Measurements from ENCODE around the gene TMEM38A.

DNA sequence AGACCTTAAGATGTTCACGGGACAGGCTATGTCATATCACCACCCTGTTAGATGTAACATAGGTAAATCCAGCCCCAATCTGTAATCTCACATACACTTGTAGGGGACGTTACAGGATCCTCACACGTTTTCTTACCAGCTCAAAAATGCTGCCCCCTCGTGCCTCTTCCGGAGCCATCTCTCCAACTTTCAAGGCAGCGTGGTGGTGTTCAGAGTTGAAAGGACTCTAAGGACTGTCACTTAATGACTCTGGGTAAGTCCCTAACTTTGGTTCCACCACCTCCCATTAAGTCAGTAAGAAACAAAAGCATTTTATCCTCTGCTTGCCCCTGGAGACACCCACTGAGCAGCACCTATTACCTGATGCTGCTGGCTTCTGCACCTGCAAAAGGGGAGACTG, 37.4 kb upstream of the TMEM38A start:
- TF ChIP-seq SIN3B (IDR thresholded peaks at IDR 0.05; ENCODE audit: low read depth) (no peak), IRF2 (CRISPR knock-in tag; IDR thresholded peaks at IDR 0.05) (no peak), GTF2F1 (IDR thresholded peaks at IDR 0.05; ENCODE audit: low read depth, low read length) (no peak), SRSF1 (IDR thresholded peaks at IDR 0.05; ENCODE audit: low read depth, low read length) (no peak)
- TF ChIP-seq, protein P1, sequence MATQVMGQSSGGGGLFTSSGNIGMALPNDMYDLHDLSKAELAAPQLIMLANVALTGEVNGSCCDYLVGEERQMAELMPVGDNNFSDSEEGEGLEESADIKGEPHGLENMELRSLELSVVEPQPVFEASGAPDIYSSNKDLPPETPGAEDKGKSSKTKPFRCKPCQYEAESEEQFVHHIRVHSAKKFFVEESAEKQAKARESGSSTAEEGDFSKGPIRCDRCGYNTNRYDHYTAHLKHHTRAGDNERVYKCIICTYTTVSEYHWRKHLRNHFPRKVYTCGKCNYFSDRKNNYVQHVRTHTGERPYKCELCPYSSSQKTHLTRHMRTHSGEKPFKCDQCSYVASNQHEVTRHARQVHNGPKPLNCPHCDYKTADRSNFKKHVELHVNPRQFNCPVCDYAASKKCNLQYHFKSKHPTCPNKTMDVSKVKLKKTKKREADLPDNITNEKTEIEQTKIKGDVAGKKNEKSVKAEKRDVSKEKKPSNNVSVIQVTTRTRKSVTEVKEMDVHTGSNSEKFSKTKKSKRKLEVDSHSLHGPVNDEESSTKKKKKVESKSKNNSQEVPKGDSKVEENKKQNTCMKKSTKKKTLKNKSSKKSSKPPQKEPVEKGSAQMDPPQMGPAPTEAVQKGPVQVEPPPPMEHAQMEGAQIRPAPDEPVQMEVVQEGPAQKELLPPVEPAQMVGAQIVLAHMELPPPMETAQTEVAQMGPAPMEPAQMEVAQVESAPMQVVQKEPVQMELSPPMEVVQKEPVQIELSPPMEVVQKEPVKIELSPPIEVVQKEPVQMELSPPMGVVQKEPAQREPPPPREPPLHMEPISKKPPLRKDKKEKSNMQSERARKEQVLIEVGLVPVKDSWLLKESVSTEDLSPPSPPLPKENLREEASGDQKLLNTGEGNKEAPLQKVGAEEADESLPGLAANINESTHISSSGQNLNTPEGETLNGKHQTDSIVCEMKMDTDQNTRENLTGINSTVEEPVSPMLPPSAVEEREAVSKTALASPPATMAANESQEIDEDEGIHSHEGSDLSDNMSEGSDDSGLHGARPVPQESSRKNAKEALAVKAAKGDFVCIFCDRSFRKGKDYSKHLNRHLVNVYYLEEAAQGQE (IDR thresholded peaks at IDR 0.05; ENCODE audit: borderline replicate concordance) = no peak
- TF ChIP-seq, protein P1 (CRISPR knock-in tag; IDR thresholded peaks at IDR 0.05; ENCODE audit: low read depth) = no peak
